Measurements from ENCODE around the gene CELF5.
A peak's percentile ranks its signal among the peaks of the same experiment; 100 is the strongest.

CELF5 gene

DNA sequence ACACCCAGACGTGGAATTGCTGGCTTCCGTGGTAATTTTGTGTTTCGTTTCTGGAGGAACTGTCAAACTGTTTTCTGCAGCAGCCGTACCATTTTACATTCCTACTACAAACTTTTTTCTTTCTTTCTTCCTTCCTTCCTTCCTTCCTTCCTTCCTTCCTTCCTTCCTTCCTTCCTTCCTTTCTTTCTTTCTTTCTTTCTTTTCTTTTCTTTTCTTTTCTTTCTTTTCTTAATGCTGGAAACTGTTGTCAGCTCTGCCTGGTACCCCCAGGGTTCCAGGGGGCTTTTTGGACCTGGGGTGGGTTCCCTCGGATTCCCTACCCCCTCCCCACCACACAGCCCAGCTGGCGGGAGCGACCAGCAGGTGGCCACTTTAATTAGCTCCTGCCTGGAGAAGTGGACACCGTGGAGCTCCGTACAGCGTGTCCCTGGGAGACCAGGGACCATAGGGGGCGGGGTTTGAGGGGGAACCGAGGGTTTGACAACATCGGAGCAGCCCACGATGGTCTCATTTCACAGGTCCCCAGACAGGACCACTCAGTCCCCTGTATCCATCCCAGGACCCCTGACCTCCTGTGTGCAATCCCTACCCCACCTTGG, 24.4 kb downstream of the CELF5 start:
- DNase-seq: no peak

DNA sequence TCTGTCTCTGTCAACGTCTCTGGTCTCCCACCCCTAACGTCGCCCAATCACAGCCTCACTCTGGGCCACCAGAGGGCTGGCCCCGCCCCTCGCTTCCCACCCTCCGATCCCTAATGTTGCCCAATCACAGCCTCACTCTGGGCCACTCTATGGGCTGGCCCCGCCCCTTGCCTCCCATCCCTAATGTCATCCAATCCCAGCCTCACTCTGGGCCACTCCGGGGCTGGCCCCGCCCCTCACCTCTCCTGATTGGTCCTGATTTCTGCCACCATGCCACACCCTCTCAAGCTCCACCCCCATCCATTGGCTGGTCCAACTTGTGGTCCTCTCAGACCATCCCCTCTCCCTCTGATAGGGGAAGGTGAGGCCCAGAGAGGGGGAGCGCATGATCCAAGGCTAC, 24.9 kb downstream of the CELF5 start:
- DNase-seq: peak; percentile 80

DNA sequence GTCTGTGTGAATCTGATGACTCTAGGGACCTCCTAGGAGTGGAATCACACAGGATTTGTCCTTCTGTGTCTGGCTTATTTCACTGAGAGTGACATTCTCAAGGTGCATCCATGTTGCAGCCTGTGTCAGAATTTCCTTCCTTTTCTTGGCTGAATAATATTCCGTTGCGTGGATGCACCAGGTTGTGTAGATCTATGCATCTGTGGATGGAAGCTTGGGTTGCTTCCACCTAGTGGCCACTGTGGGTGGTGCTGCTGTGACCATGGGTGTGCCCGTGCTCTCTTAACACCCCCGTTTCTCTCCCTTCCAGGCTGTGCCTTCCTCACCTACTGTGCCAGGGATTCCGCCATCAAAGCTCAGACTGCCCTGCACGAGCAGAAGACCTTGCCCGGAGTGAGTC, 26.2 kb downstream of the CELF5 start:
- peak; percentile 20 for DNase-seq

DNA sequence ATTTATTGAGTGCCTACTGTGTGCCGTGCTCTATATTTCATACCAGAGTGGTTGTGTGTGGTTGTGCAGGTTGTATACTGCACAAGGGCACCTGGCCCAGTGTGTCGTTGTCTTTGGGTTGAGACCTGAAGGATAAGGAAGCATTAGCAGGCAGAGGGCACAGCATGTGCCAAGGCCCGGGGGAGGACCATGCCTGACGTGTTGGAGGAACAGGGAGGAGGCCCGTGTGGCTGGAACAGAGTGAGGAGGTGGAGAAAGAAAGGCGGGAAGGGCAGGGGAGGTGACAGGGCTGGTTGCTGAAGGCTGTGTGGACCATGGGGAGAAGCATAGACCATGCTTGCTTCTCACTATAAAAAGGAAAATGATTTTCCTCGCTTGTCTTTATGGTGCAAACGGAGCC, 26.8 kb downstream of the CELF5 start:
- no peak for DNase-seq

- DNase-seq: no peak
Observed at GRCh38 chr19:3252650-3253049, 28.2 kb downstream of the CELF5 start.

GRCh38 chr19:3253270-3253669, 28.8 kb downstream of the CELF5 start:
- DNase-seq: peak; percentile 23

GRCh38 chr19:3254520-3254919, 30.1 kb downstream of the CELF5 start:
- DNase-seq: no peak

DNA sequence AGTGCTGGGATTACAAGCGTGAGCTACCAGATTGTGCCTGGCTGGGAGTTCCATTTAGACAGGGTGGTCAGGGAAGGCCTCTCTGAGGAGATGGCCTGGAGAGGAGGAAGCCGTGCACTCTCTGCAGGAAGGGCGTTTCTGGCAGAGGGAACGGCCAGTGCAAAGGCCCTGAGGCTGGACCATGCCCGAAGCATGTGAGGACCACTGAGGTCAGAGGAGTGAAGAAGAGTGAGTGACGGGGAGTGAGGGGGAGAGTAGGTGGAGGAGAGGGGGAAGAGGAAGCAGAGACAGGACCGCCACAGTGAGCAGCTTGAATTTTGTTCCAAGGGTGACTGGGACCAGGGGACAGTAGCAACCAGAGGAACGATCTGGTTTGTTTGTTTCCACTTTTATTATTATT, 32.6 kb downstream of the CELF5 start:
- no peak for DNase-seq

GRCh38 chr19:3262362-3262761, 37.9 kb downstream of the CELF5 start:
- DNase-seq: no peak

DNA sequence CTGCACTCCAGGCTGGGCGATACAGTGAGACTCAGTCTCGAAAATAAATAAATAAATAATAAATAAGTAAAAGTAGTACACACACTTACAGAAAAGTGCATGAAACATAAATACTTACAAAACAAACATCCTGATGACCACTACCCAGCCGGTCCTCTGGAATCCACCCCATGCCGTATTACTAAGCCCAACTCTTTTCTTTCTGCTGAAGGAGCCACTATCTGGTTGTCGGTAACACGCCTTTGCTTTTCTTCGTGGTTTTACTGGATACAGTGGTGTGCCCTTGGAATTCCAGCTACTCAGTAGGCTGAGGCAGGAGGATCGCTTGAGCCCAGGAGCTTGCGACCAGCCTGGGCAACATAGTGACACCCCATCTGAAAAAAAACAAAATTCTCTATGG, 39.4 kb downstream of the CELF5 start:
- DNase-seq: no peak

- no peak for DNase-seq
Observed at GRCh38 chr19:3265432-3265831, 41.0 kb downstream of the CELF5 start.

DNA sequence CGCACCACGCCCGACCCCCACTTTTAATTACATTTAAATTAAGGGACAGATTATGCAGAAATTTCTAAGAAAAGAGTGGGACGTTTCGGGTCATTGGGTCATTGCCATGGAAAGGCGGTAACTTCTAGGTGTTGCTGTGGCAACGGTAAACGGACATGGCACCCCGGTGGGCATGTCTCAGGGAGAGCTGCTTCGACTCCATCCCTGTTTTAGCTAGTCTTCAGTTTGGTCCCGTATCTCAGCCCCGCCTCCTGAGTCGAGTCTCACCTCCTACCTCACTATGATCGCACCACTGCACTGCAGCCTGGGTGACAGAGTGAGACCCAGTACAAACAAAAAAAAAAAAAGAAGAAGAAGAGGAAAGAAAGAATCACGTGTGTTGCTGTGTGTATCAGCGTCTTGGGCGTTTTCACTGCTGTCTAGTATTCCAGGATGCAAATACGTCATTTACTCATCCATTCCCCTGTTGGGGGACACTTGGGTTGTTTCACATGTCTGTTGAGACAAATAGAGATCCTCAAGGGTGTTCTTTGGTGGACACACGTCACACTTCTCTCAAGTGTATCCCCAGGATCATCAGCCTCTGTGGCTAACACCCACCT, 41.7 kb downstream of the CELF5 start:
- DNase-seq: no peak

DNA sequence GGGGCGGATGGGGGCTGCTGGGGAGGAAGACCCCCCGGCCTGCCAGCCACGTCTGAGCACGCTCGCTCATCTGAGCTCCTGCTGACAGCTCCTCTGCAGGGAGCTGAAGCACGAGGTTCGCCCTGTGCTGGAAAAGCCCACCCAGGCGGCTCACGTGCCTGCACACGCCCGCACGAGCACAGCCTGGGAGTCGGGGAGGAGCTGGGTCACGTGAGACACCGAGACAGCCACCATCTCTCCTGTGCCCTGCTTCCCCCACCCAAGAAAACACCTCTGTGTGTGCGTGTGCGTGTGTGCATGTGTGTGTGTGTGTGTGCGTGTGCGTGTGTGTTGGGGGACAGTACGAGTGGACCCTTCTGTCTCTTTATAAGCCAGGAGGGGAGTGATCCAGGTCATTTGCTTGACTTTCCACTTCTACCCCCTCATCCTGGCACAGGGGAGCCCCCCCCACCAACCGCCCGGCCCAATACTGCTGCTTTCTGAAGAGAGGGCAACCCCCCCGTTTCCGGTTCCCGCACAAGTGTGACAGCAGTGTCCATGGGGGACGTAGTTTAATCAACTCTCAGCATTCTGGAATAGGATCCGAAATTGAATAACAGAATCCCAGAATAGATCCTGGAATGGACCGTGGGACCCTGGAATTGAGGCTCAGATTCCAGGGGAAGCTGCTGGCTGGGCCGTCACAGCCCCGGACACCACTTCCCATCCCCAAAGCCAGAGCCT, 42.5 kb downstream of the CELF5 start:
- DNase-seq: no peak

- DNase-seq: no peak
Observed at GRCh38 chr19:3268326-3268725, 43.9 kb downstream of the CELF5 start.

DNA sequence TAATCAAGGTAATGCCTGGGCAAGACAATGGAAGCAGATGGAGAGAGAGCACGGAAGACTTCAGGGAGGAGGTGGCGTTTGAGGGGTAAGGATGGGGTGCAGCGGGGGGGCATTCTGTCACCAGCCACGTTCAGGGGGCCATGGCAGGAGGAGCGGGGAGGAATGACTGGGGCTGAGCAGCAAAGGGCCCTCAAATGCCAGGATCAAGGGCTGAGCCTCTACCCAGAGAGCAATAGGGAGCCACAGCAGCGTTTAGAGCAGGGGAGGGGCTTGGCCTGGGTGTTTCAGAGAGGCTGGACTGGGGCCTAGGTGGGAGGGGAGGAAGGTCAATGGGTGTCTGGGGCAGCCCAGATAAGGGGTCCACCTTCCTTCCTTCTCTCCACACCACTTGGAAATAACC, 44.3 kb downstream of the CELF5 start:
- DNase-seq: no peak

DNA sequence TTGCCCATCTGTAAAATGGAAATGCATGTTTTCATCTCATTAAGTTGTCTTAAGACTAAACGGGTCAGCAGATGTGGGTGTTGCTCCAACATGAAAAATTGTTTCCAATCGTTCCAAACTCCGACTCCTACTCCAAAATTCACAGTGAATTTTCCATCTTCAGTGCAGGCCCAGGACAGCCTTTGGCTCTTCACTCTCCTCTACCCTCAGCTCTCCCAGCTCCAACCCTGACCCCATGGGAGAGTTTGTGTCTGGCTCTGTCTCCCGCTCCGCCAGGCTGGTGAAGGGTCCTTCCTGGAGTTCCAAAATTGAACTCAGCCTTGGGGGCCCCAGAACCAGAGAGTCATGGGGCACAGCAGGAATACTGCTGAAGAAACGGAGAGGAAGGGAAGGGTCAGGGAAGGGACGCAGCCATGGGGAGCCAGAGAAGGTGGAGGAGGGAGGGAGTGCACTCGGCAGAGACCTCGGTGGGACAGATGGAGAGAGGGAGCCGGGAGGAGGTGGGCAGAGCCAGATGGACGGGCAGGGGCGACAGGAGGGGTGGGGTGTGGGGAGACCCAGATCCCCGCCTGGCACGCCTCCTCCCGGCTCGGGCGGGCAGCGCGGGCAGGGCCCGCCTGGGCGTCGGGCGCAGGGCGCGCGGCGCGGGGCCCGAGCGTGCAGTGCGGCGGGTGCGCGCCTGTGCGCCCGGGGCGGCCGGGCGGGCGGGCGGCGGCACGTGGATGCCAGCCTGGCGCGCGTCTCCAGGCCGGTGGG, 45.6 kb downstream of the CELF5 start:
- no peak for DNase-seq

GRCh38 chr19:3270902-3271301, 46.4 kb downstream of the CELF5 start:
- DNase-seq: peak; percentile 41

- no peak for DNase-seq
Observed at GRCh38 chr19:3272401-3272931, 48.0 kb downstream of the CELF5 start.

DNA sequence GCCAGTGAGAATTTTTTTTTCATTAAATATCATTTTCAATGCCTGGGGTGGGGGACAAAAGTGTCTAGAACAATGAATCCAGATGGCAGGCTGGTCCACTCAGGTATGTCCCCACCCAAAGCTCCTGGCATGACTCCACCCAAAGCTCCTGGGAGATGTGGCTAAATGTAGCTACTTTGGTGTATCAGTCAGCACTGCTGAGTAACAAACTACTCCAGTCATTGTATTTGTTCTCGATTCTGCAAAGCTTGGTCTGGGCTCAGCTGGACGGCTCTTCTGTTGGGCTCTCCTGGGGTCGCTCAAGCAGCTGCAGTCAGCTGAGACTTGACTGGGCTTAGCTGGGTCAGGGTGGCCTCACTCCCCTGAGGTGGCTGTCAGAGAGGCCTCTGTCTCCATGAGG, 48.5 kb downstream of the CELF5 start:
- DNase-seq: no peak

GRCh38 chr19:3274245-3274941, 49.9 kb downstream of the CELF5 start:
- DNase-seq: no peak

GRCh38 chr19:3274942-3275582, 50.6 kb downstream of the CELF5 start:
- peak; percentile 66 for DNase-seq

DNA sequence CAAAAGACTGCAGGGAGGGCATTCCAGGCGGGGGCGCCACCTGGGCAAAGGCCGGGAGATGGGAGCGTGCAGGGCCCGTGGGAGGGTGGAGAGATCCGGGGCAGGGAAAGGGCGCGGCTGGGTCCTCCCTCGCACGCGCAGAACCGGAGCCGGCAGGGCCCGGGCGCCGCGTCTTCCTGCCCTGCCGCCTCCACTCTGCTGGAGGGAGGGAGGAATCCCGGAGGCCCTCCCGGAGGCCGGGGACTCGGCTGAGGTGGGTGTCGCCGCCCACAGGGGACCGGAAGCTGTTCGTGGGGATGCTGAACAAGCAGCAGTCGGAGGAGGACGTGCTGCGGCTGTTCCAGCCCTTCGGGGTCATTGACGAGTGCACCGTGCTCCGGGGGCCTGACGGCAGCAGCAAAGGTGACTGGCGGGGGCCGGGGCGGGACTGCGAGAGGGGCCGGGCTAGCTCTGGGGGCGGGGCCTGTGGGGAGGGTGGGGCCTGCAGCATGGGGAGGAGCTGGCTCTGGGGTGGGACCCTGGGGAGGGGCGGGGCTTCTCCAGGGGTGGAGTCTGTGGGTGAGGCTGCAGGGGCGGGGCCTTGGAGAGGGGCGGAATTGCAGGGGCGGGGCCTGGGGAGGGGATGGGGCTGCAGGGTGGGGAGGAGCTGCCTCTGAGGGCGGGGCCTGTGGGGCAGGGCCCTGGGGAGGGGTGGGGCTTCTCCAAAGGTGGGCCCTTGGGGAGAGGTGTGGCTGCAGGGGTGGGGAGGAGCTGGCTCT, 51.3 kb downstream of the CELF5 start:
- peak; percentile 91 for DNase-seq

All from NCI-H82 (cell line).